ENCODE measurements around the gene PXYLP1. TPM values are rescaled to one million over a fixed set of nuclear protein-coding genes. Genes with fewer than 3 reads are reported as not detected.

Gene PXYLP1
- total RNA-seq, 1 experiment from 2014 or later, result 3.0 TPM

GRCh38 chr3:141248064-141248463 lies 16.4 kb downstream of the PXYLP1 start:
- no peaks in the 10 kb centered on the region for H3K4me1 ChIP-seq (replicated peaks)
- no peak overlapping the region for H3K27ac ChIP-seq
- no peak overlapping the region for H3K4me3 ChIP-seq
- H3K36me3 ChIP-seq, result no peaks in the 10 kb centered on the region
- no peaks in the 10 kb centered on the region for H3K9me3 ChIP-seq (replicated peaks)
- no peaks in the 10 kb centered on the region for H3K27me3 ChIP-seq (replicated peaks)
- no peak for DNase-seq (ENCODE audit: low read depth in 1 of 2, low spot score in 2 of 2)

GRCh38 chr3:141249041-141249440 lies 17.4 kb downstream of the PXYLP1 start:
- Histone ChIP-seq H3K9me3 (replicated peaks) (no peaks in the 10 kb centered on the region), H3K27me3 (replicated peaks) (no peaks in the 10 kb centered on the region), H3K4me3 (no peak overlapping the region), H3K4me1 (replicated peaks) (no peaks in the 10 kb centered on the region), H3K27ac (no peak overlapping the region), H3K36me3 (no peaks in the 10 kb centered on the region)
- no peak for DNase-seq (ENCODE audit: low read depth in 1 of 2, low spot score in 2 of 2)

GRCh38 chr3:141250342-141250741 lies 18.7 kb downstream of the PXYLP1 start:
- Histone ChIP-seq H3K36me3 (no peaks in the 10 kb centered on the region), H3K27me3 (replicated peaks) (no peaks in the 10 kb centered on the region)

GRCh38 chr3:141250828-141251227 lies 19.2 kb downstream of the PXYLP1 start:
- no peak overlapping the region for H3K27ac ChIP-seq
- H3K4me1 ChIP-seq (replicated peaks), result no peaks in the 10 kb centered on the region
- H3K4me3 ChIP-seq, result no peak overlapping the region
- no peak for DNase-seq (ENCODE audit: low read depth in 1 of 2, low spot score in 2 of 2)
- H3K9me3 ChIP-seq (replicated peaks), result no peaks in the 10 kb centered on the region
- no peaks in the 10 kb centered on the region for H3K36me3 ChIP-seq
- H3K27me3 ChIP-seq (replicated peaks), result no peaks in the 10 kb centered on the region

More at GRCh38 chr3:141250342-141250741, 18.7 kb downstream of the PXYLP1 start:
- DNase-seq (ENCODE audit: low read depth in 1 of 2, low spot score in 2 of 2), result no peak
- no peaks in the 10 kb centered on the region for H3K4me1 ChIP-seq (replicated peaks)
- no peak overlapping the region for H3K27ac ChIP-seq
- no peak overlapping the region for H3K4me3 ChIP-seq
- H3K9me3 ChIP-seq (replicated peaks), result no peaks in the 10 kb centered on the region

GRCh38 chr3:141253326-141253725 lies 21.7 kb downstream of the PXYLP1 start:
- H3K36me3 ChIP-seq, result no peaks in the 10 kb centered on the region
- H3K4me1 ChIP-seq (replicated peaks), result no peaks in the 10 kb centered on the region
- H3K9me3 ChIP-seq (replicated peaks), result no peaks in the 10 kb centered on the region
- no peaks in the 10 kb centered on the region for H3K27me3 ChIP-seq (replicated peaks)
- H3K27ac ChIP-seq, result no peak overlapping the region
- H3K4me3 ChIP-seq, result no peak overlapping the region
- no peak for DNase-seq (ENCODE audit: low read depth in 1 of 2, low spot score in 2 of 2)

- no peaks in the 10 kb centered on the region for H3K9me3 ChIP-seq (replicated peaks)
- no peak for DNase-seq (ENCODE audit: low read depth in 1 of 2, low spot score in 2 of 2)
- H3K4me1 ChIP-seq (replicated peaks), result no peaks in the 10 kb centered on the region
- no peaks in the 10 kb centered on the region for H3K27me3 ChIP-seq (replicated peaks)
- no peaks in the 10 kb centered on the region for H3K36me3 ChIP-seq
- no peak overlapping the region for H3K27ac ChIP-seq
- H3K4me3 ChIP-seq, result no peak overlapping the region
Measured at GRCh38 chr3:141253811-141254210, 22.2 kb downstream of the PXYLP1 start.

- Histone ChIP-seq H3K4me3 (no peak overlapping the region), H3K4me1 (replicated peaks) (no peaks in the 10 kb centered on the region), H3K27me3 (replicated peaks) (no peaks in the 10 kb centered on the region), H3K27ac (no peak overlapping the region), H3K9me3 (replicated peaks) (no peaks in the 10 kb centered on the region), H3K36me3 (no peaks in the 10 kb centered on the region)
- DNase-seq (ENCODE audit: low read depth in 1 of 2, low spot score in 2 of 2), result no peak
Measured at GRCh38 chr3:141255137-141255845, 23.7 kb downstream of the PXYLP1 start.

GRCh38 chr3:141255846-141256261 lies 24.2 kb downstream of the PXYLP1 start:
- H3K4me3 ChIP-seq, result no peak overlapping the region
- no peak overlapping the region for H3K27ac ChIP-seq
- DNase-seq (ENCODE audit: low read depth in 1 of 2, low spot score in 2 of 2), result no peak
- H3K27me3 ChIP-seq (replicated peaks), result no peaks in the 10 kb centered on the region
- H3K4me1 ChIP-seq (replicated peaks), result no peaks in the 10 kb centered on the region
- H3K36me3 ChIP-seq, result no peaks in the 10 kb centered on the region
- no peaks in the 10 kb centered on the region for H3K9me3 ChIP-seq (replicated peaks)

GRCh38 chr3:141256820-141257219 lies 25.2 kb downstream of the PXYLP1 start:
- H3K4me3 ChIP-seq, result no peak overlapping the region
- peaks cover 2% of the 10 kb centered on the region; the same call in 1 of the 2 replicates for H3K4me1 ChIP-seq (replicated peaks)
- H3K36me3 ChIP-seq, result no peaks in the 10 kb centered on the region
- H3K9me3 ChIP-seq (replicated peaks), result no peaks in the 10 kb centered on the region
- DNase-seq (ENCODE audit: low read depth in 1 of 2, low spot score in 2 of 2), result no peak
- no peaks in the 10 kb centered on the region for H3K27me3 ChIP-seq (replicated peaks)
- H3K27ac ChIP-seq, result no peak overlapping the region

- no peak for DNase-seq (ENCODE audit: low read depth in 1 of 2, low spot score in 2 of 2)
- Histone ChIP-seq H3K36me3 (no peaks in the 10 kb centered on the region), H3K4me1 (replicated peaks) (peaks cover 8% of the 10 kb centered on the region)
Measured at GRCh38 chr3:141257961-141258360, 26.3 kb downstream of the PXYLP1 start.

GRCh38 chr3:141258973-141259372 lies 27.3 kb downstream of the PXYLP1 start:
- no peak overlapping the region for H3K4me3 ChIP-seq
- no peaks in the 10 kb centered on the region for H3K27me3 ChIP-seq (replicated peaks)
- H3K9me3 ChIP-seq (replicated peaks), result no peaks in the 10 kb centered on the region
- H3K36me3 ChIP-seq, result no peaks in the 10 kb centered on the region
- no peak for DNase-seq (ENCODE audit: low read depth in 1 of 2, low spot score in 2 of 2)
- no peak overlapping the region for H3K27ac ChIP-seq
- H3K4me1 ChIP-seq (replicated peaks), result peaks cover 8% of the 10 kb centered on the region

More at GRCh38 chr3:141257961-141258360, 26.3 kb downstream of the PXYLP1 start:
- Histone ChIP-seq H3K27me3 (replicated peaks) (no peaks in the 10 kb centered on the region), H3K27ac (no peak overlapping the region), H3K4me3 (no peak overlapping the region), H3K9me3 (replicated peaks) (no peaks in the 10 kb centered on the region)

- H3K9me3 ChIP-seq (replicated peaks), result no peaks in the 10 kb centered on the region
- H3K27me3 ChIP-seq (replicated peaks), result no peaks in the 10 kb centered on the region
Measured at GRCh38 chr3:141259821-141260629, 28.4 kb downstream of the PXYLP1 start.

GRCh38 chr3:141260630-141260927 lies 29.0 kb downstream of the PXYLP1 start:
- Histone ChIP-seq H3K4me1 (replicated peaks) (peaks cover 8% of the 10 kb centered on the region), H3K27ac (no peak overlapping the region), H3K36me3 (no peaks in the 10 kb centered on the region), H3K27me3 (replicated peaks) (no peaks in the 10 kb centered on the region), H3K4me3 (no peak overlapping the region), H3K9me3 (replicated peaks) (no peaks in the 10 kb centered on the region)
- no peak for DNase-seq (ENCODE audit: low read depth in 1 of 2, low spot score in 2 of 2)

More at GRCh38 chr3:141259821-141260629, 28.4 kb downstream of the PXYLP1 start:
- Histone ChIP-seq H3K27ac (no peak overlapping the region), H3K36me3 (no peaks in the 10 kb centered on the region), H3K4me3 (no peak overlapping the region), H3K4me1 (replicated peaks) (peaks cover 8% of the 10 kb centered on the region)
- no peak for DNase-seq (ENCODE audit: low read depth in 1 of 2, low spot score in 2 of 2)

GRCh38 chr3:141261472-141262307 lies 30.1 kb downstream of the PXYLP1 start:
- no peak overlapping the region for H3K27ac ChIP-seq
- H3K9me3 ChIP-seq (replicated peaks), result no peaks in the 10 kb centered on the region
- peaks cover 8% of the 10 kb centered on the region for H3K4me1 ChIP-seq (replicated peaks)
- H3K27me3 ChIP-seq (replicated peaks), result no peaks in the 10 kb centered on the region
- DNase-seq (ENCODE audit: low read depth in 1 of 2, low spot score in 2 of 2), result no peak
- no peaks in the 10 kb centered on the region for H3K36me3 ChIP-seq
- H3K4me3 ChIP-seq, result no peak overlapping the region
